H9 (cell line): ENCODE results near the gene RBM34. TPM values are rescaled to one million over a fixed set of nuclear protein-coding genes. Genes with fewer than 3 reads are reported as not detected.
A peak's percentile ranks its signal among the peaks of the same experiment; 100 is the strongest.

ENCODE experiments used
- DNase-seq: peaks from one replicate; pipeline ENCODE4 v3.0.0-alpha.2; 2017
- H2AFZ ChIP-seq: one replicate; pipeline ENCODE4 v1.6.1; 2013; ENCODE audit warnings: mild to moderate bottlenecking, low read length, control low read depth, moderate library complexity
- H2AK5ac ChIP-seq: 2 replicates; pipeline ENCODE4 v1.6.1; 2013; ENCODE audit warnings: low read length, control low read depth, mixed read lengths; ENCODE audit not compliant: insufficient read length
- H2BK120ac ChIP-seq: one replicate; pipeline ENCODE4 v1.6.1; 2013; ENCODE audit warnings: low read depth, mild to moderate bottlenecking, low read length, control low read depth, inconsistent platforms; ENCODE audit not compliant: poor library complexity, severe bottlenecking
- H2BK12ac ChIP-seq: 2 replicates; pipeline ENCODE4 v1.6.1; 2013; ENCODE audit warnings: low read length, control low read depth, mixed read lengths, low read depth; ENCODE audit not compliant: insufficient read length
- H2BK15ac ChIP-seq: 2 replicates; pipeline ENCODE4 v1.6.1; 2013; ENCODE audit warnings: low read depth, low read length, control low read depth
- H2BK20ac ChIP-seq: one replicate; pipeline ENCODE4 v1.6.1; 2013; ENCODE audit warnings: low read depth, mild to moderate bottlenecking, low read length, control low read depth, inconsistent platforms; ENCODE audit not compliant: poor library complexity, severe bottlenecking
- H2BK5ac ChIP-seq: 2 replicates; pipeline ENCODE4 v1.6.1; 2013; ENCODE audit warnings: low read length, control low read depth, mixed read lengths; ENCODE audit not compliant: insufficient read length
- H3K14ac ChIP-seq: 2 replicates; pipeline ENCODE4 v1.6.1; 2013; ENCODE audit warnings: low read length, control low read depth; ENCODE audit not compliant: insufficient read depth
- H3K18ac ChIP-seq: 2 replicates; pipeline ENCODE4 v1.6.1; 2013; ENCODE audit warnings: low read depth, mild to moderate bottlenecking, mixed read lengths, low read length, control low read depth; ENCODE audit not compliant: insufficient read length
- H3K23ac ChIP-seq: 2 replicates; pipeline ENCODE4 v1.6.1; 2013; ENCODE audit warnings: low read length, control low read depth, mixed read lengths, low read depth; ENCODE audit not compliant: insufficient read length
- H3K23me2 ChIP-seq: 2 replicates; pipeline ENCODE4 v1.6.1; 2013; ENCODE audit warnings: low read depth, mild to moderate bottlenecking, mixed read lengths, low read length, control low read depth; ENCODE audit not compliant: insufficient read length, poor library complexity, severe bottlenecking
- H3K27ac ChIP-seq: 2 replicates; pipeline ENCODE4 v1.5.1; 2013; ENCODE audit warnings: low read length, control low read depth, mixed read lengths, low read depth; ENCODE audit not compliant: insufficient read length
- H3K27me3 ChIP-seq: 2 replicates; pipeline ENCODE4 v1.6.1; 2013; ENCODE audit warnings: low read length, control low read depth, inconsistent platforms; ENCODE audit not compliant: insufficient read depth
- H3K4ac ChIP-seq: 2 replicates; pipeline ENCODE4 v1.6.1; 2013; ENCODE audit warnings: low read depth, mild to moderate bottlenecking, control low read depth, inconsistent platforms, low read length, moderate library complexity
- H3K4me1 ChIP-seq: 2 replicates; pipeline ENCODE4 v1.6.1; 2013; ENCODE audit warnings: low read length, control low read depth, inconsistent platforms; ENCODE audit not compliant: insufficient read depth
- H3K4me2 ChIP-seq: 2 replicates; pipeline ENCODE4 v1.6.1; 2013; ENCODE audit warnings: low read length, control low read depth, mixed read lengths; ENCODE audit not compliant: insufficient read length, insufficient read depth
- H3K56ac ChIP-seq: 2 replicates; pipeline ENCODE4 v1.6.1; 2013; ENCODE audit warnings: low read depth, mild to moderate bottlenecking, mixed read lengths, low read length, control low read depth; ENCODE audit not compliant: insufficient read length
- H3K79me1 ChIP-seq: 2 replicates; pipeline ENCODE4 v1.6.1; 2013; ENCODE audit warnings: low read depth, mild to moderate bottlenecking, moderate library complexity, low read length, control low read depth, inconsistent platforms; ENCODE audit not compliant: insufficient read depth, poor library complexity, severe bottlenecking
- H3K79me2 ChIP-seq: 2 replicates; pipeline ENCODE4 v1.6.1; 2013; ENCODE audit warnings: low read length, control low read depth, inconsistent platforms; ENCODE audit not compliant: insufficient read depth
- H3K9ac ChIP-seq: 2 replicates; pipeline ENCODE4 v1.6.1; 2013; ENCODE audit warnings: low read length, control low read depth, mixed read lengths; ENCODE audit not compliant: insufficient read length; ENCODE audit errors: extremely low read depth
- H3K9me3 ChIP-seq: one replicate; pipeline ENCODE4 v1.6.1; 2013; ENCODE audit warnings: low read depth, low read length, inconsistent platforms; ENCODE audit not compliant: control insufficient read depth
- H3T11ph ChIP-seq: one replicate; pipeline ENCODE4 v1.6.1; 2013; ENCODE audit warnings: mild to moderate bottlenecking, low read length, control low read depth, inconsistent platforms
- H4K20me1 ChIP-seq: one replicate; pipeline ENCODE4 v1.6.1; 2013; ENCODE audit not compliant: control insufficient read depth, insufficient read length, insufficient read depth
- H4K5ac ChIP-seq: 2 replicates; pipeline ENCODE4 v1.6.1; 2013; ENCODE audit warnings: low read depth, mild to moderate bottlenecking, mixed read lengths, low read length, control low read depth; ENCODE audit not compliant: insufficient read length
- H4K8ac ChIP-seq: replicated peaks from 2 replicates; pipeline ENCODE4 v1.6.1; 2013; ENCODE audit warnings: low read length, control low read depth, mixed read lengths, low read depth; ENCODE audit not compliant: insufficient read length
- H4K91ac ChIP-seq: 2 replicates; pipeline ENCODE4 v1.6.1; 2013; ENCODE audit warnings: low read depth, mild to moderate bottlenecking, moderate library complexity, mixed read lengths, low read length, control low read depth; ENCODE audit not compliant: insufficient read length
- H3K27ac Mint-ChIP-seq, 3 experiments: 2 replicates in 2 of 3; 3 replicates in 1 of 3; pipeline ENCODE4 v1.8.0; 2020 to 2021; ENCODE audit warnings: mixed read lengths in 3 of 3, mild to moderate bottlenecking in 1 of 3, moderate library complexity in 1 of 3
- H3K27me3 Mint-ChIP-seq: 2 replicates; pipeline ENCODE4 v1.8.0; 2021; ENCODE audit warnings: low read depth, mild to moderate bottlenecking, moderate library complexity, mixed read lengths
- H3K36me3 Mint-ChIP-seq, 3 experiments: 2 replicates in 2 of 3; 3 replicates in 1 of 3; pipeline ENCODE4 v1.8.0; 2020 to 2021; ENCODE audit warnings: low read depth in 3 of 3, mixed read lengths in 3 of 3; ENCODE audit not compliant: insufficient read depth in 1 of 3
- H3K4me1 Mint-ChIP-seq, 2 experiments: 2 replicates each; pipeline ENCODE4 v1.8.0; 2020; ENCODE audit warnings: mixed read lengths in 2 of 2
- H3K4me3 Mint-ChIP-seq, 2 experiments: 2 replicates in 1 of 2; 3 replicates in 1 of 2; pipeline ENCODE4 v1.8.0; 2020 to 2021; ENCODE audit warnings: mild to moderate bottlenecking in 2 of 2, mixed read lengths in 2 of 2, moderate library complexity in 1 of 2
- H3K9me3 Mint-ChIP-seq, 2 experiments: 2 replicates in 1 of 2; 3 replicates in 1 of 2; pipeline ENCODE4 v1.8.0; 2020; ENCODE audit warnings: mild to moderate bottlenecking in 2 of 2, mixed read lengths in 2 of 2, moderate library complexity in 1 of 2
- WGBS: extraction: QIAGEN DNeasy Blood & Tissue Kit; methylation state at CpG from one replicate; pipeline ENCODE4 v1.1.7; 2013; ENCODE audit warnings: missing lambda C conversion rate, low lambda C conversion rate, mixed read lengths; ENCODE audit not compliant: insufficient read length; ENCODE audit errors: extremely low coverage; 5-methylcytosine and 5-hydroxymethylcytosine counted together
- total RNA-seq: library from RNA; stranded (reverse); gene quantifications from 2 replicates; pipeline ENCODE4 v1.2.1, GENCODE V29; 2021
- TF ChIP-seq, protein P1 (sequence below): fragments of 200-600 bp; sonication (generic); conservative IDR thresholded peaks from 3 replicates; pipeline ENCODE4 v1.8.0; 2021; ENCODE audit warnings: antibody characterized with exemption, mild to moderate bottlenecking

The RBM34 gene
- total RNA-seq, 1 experiment from 2014 or later = 121 TPM

DNA sequence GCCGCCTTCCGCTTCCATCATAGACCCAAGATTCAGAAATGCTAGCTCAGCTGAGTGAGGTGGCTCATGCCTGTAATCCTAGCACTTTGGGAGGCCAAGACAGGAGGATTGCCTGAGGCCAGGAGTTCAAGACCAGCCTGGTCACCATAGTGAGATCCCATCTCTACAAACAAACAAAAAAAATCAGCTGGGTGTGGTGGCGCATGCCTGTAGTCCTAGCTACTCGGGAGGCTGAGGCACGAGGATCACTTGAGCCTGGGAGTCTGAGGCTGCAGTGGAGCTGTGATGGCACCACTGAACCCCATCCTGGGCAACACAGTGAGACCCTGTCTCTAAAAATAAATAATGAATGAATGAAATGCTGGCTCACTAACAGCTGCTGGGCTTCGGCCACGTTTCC is 72.1 kb downstream of the RBM34 start:
- Mint-ChIP-seq H3K36me3 (no peaks in the 10 kb centered on the region; a peak in 1 of 7 replicates), H3K4me3 (no peak overlapping the region), H3K27ac (peak overlapping the region in 1 of 3 experiments; percentile 98; a peak in 2 of 7 replicates), H3K27me3 (peaks cover 1% of the 10 kb centered on the region; the same call in 1 of the 2 replicates), H3K9me3 (no peaks in the 10 kb centered on the region; a peak in 1 of 5 replicates), H3K4me1 (peaks cover 36 to 41% of the 10 kb centered on the region in 2 experiments)
- Histone ChIP-seq H3K79me1 (no peaks in the 10 kb centered on the region), H2AFZ (no peak overlapping the region), H3K18ac (no peak overlapping the region), H3K23me2 (peaks cover 4% of the 10 kb centered on the region), H2BK120ac (no peak overlapping the region), H3K23ac (no peak overlapping the region), H3K4me1 (peaks cover 14% of the 10 kb centered on the region), H3K9me3 (no peaks in the 10 kb centered on the region), H2BK20ac (no peak overlapping the region), H4K91ac (no peak overlapping the region), H3K27me3 (no peaks in the 10 kb centered on the region), H3K9ac (no peak overlapping the region), H3K79me2 (no peaks in the 10 kb centered on the region), H4K5ac (no peak overlapping the region), H4K20me1 (no peaks in the 10 kb centered on the region), H3K14ac (no peak overlapping the region), H2BK12ac (no peak overlapping the region), H2BK5ac (no peak overlapping the region), H3K4ac (no peak overlapping the region), H2BK15ac (no peak overlapping the region), H3T11ph (no peak overlapping the region), H3K27ac (no peak overlapping the region), H2AK5ac (no peak overlapping the region), H3K4me2 (no peak overlapping the region), H4K8ac (no peak overlapping the region), H3K56ac (no peak overlapping the region)
- no peak for DNase-seq
- TF ChIP-seq, protein P1, sequence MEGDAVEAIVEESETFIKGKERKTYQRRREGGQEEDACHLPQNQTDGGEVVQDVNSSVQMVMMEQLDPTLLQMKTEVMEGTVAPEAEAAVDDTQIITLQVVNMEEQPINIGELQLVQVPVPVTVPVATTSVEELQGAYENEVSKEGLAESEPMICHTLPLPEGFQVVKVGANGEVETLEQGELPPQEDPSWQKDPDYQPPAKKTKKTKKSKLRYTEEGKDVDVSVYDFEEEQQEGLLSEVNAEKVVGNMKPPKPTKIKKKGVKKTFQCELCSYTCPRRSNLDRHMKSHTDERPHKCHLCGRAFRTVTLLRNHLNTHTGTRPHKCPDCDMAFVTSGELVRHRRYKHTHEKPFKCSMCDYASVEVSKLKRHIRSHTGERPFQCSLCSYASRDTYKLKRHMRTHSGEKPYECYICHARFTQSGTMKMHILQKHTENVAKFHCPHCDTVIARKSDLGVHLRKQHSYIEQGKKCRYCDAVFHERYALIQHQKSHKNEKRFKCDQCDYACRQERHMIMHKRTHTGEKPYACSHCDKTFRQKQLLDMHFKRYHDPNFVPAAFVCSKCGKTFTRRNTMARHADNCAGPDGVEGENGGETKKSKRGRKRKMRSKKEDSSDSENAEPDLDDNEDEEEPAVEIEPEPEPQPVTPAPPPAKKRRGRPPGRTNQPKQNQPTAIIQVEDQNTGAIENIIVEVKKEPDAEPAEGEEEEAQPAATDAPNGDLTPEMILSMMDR = no peak
- no CpG with 5 or more reads among the region's 7 CpGs for WGBS
